Measurements from ENCODE around the gene KCNJ14.

KCNJ14 gene

DNA sequence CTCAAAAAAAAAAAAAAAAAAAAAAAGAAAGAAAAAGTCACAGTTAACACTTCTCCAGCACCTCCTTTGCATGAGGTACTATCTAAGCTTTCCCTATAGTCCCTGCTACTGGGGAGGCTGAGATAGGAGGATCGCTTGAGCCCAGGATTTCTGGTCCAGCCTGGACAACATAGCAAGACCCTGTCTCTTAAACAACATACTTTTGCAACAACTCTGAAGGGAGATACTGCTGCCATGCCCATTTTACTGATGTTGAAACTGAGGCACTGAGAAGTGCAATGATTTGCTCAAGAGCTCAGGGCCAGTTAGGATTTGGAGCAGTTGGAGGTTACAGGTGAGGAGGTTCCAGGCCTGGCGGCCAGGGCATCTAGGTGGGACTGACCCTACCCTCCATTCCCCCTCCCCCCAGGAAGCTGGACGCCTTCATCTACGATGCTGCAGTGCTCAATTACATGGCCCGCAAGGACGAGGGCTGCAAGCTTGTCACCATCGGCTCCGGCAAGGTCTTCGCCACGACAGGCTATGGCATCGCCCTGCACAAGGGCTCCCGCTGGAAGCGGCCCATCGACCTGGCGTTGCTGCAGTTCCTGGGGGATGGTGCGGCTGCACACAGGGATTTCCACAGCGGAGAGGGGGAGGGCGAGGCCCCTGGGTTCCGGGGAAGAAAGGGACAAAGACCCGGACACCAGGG lies 13.9 kb upstream of the KCNJ14 start:
- TF ChIP-seq POLR2A (IDR thresholded peaks at IDR 0.05; ENCODE audit: low read length) (no peak), GATA1 (IDR thresholded peaks at IDR 0.05; ENCODE audit: low read depth, low read length) (no peak)
- no peak for DNase-seq

DNA sequence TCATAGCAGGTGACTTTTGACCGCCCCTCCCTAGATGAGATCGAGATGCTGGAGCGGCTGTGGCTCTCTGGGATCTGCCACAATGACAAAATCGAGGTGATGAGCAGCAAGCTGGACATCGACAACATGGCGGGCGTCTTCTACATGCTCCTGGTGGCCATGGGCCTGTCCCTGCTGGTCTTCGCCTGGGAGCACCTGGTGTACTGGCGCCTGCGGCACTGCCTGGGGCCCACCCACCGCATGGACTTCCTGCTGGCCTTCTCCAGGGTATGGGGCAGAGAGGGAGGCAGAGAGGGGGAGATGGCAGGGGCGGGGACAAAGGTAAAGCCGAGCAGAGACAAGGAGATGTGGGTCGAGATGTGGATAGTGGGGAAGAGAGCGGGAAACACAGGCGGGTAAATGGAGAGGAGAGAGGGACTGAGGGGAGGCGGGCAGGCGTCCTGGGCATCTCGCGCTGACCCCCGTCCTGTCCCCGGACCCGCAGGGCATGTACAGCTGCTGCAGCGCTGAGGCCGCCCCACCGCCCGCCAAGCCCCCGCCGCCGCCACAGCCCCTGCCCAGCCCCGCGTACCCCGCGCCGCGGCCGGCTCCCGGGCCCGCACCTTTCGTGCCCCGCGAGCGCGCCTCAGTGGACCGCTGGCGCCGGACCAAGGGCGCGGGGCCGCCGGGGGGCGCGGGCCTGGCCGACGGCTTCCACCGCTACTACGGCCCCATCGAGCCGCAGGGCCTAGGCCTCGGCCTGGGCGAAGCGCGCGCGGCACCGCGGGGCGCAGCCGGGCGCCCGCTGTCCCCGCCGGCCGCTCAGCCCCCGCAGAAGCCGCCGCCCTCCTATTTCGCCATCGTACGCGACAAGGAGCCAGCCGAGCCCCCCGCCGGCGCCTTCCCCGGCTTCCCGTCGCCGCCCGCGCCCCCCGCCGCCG lies 13.0 kb upstream of the KCNJ14 start:
- TF ChIP-seq POLR2A (IDR thresholded peaks at IDR 0.05; ENCODE audit: low read length): no peak
- no peak for TF ChIP-seq GATA1 (IDR thresholded peaks at IDR 0.05; ENCODE audit: low read depth, low read length)
- DNase-seq: no peak

DNA sequence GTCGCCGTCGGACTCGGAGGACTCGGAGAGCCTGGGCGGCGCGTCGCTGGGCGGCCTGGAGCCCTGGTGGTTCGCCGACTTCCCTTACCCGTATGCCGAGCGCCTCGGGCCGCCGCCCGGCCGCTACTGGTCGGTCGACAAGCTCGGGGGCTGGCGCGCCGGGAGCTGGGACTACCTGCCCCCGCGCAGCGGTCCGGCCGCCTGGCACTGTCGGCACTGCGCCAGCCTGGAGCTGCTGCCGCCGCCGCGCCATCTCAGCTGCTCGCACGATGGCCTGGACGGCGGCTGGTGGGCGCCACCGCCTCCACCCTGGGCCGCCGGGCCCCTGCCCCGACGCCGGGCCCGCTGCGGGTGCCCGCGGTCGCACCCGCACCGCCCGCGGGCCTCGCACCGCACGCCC lies 12.1 kb upstream of the KCNJ14 start:
- DNase-seq: no peak
- TF ChIP-seq POLR2A (IDR thresholded peaks at IDR 0.05; ENCODE audit: low read length): no peak
- TF ChIP-seq GATA1 (IDR thresholded peaks at IDR 0.05; ENCODE audit: low read depth, low read length): no peak

DNA sequence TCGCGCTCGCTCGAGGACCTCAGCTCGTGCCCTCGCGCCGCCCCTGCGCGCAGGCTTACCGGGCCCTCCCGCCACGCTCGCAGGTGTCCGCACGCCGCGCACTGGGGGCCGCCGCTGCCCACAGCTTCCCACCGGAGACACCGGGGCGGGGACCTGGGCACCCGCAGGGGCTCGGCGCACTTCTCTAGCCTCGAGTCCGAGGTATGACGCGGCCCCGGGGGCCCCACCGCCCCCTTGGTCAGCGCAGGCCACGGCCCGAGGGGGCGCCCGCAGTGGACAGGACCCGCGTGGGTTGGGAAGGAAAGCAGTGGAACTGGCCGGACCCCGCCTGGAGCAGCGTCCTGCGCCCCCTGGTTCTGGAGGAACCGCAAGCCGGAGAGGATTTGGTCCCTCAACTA lies 11.6 kb upstream of the KCNJ14 start:
- TF ChIP-seq GATA1 (IDR thresholded peaks at IDR 0.05; ENCODE audit: low read depth, low read length) (no peak), POLR2A (IDR thresholded peaks at IDR 0.05; ENCODE audit: low read length) (no peak)
- no peak for DNase-seq

DNA sequence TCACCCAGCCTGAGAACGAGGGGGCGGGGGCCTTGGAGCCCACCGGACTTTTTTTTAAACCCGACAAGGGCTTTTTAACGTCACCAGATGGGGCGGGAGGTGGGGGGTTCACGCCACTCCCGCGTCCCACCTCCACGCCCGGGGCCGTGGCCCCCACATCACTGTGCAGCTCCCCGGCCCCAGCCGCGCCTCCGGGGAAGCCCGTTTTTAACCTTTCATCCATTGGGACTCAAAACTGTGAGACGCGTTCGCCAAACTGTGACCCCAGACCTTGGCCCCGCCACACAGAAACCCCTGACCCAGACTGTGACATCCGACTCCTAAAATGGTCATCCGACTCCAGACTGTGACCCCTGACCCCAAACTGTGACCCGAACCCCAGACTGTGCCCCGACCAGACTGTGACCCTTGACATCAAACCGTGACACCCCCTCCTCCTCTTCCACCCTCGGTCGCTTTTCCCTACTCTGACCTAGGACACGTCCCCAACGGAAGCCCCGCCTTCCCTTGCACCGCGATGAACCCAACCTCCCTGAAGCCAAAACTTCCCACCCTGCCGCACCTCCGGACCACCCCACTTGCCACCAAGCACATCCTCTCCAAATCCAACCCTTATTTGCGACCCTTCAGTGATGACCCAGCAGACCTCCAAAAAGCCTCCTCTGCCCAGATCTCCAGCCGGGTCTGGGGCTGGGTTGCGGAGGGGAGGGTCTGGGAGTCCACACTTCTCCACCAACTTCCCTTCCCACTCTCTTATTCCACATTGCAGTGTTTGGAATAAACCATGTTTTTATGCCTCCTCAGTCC lies 11.0 kb upstream of the KCNJ14 start:
- no peak for DNase-seq
- TF ChIP-seq POLR2A (IDR thresholded peaks at IDR 0.05; ENCODE audit: low read length) (no peak), GATA1 (IDR thresholded peaks at IDR 0.05; ENCODE audit: low read depth, low read length) (no peak)

DNA sequence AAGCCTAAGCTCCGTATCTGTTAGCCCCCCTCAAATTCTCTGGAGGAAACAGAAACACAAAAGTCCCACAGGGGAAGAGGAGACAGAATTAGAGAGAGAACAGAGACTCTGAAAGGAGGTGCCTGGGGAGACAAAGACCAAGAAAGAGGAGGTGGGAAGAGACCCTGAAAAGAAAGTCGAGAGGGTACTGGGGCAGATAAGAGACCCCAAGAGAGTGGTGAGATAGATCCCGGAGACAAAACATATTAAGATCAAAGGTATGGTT lies 10.5 kb upstream of the KCNJ14 start:
- TF ChIP-seq GATA1 (IDR thresholded peaks at IDR 0.05; ENCODE audit: low read depth, low read length): no peak
- no peak for TF ChIP-seq POLR2A (IDR thresholded peaks at IDR 0.05; ENCODE audit: low read length)
- DNase-seq: no peak

DNA sequence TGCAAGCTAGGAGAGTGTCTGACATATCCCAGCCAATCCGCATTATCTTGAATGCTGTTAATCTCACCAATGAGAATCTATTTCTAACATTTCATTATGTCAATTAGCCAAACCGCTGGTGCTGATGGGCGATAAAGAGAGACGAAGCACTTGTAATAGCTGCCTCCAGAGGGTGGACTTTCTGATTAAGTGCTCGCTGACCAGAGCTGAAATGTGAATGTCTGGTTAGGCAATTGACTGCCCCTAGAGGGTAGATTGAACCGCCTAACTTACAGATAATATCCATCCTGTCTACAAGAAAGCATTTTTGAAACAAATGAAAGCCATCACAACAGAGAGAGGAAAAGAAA lies 10.1 kb upstream of the KCNJ14 start:
- TF ChIP-seq GATA1 (IDR thresholded peaks at IDR 0.05; ENCODE audit: low read depth, low read length) (no peak), POLR2A (IDR thresholded peaks at IDR 0.05; ENCODE audit: low read length) (peak; percentile 61)
- DNase-seq: peak; percentile 88 to 95

DNA sequence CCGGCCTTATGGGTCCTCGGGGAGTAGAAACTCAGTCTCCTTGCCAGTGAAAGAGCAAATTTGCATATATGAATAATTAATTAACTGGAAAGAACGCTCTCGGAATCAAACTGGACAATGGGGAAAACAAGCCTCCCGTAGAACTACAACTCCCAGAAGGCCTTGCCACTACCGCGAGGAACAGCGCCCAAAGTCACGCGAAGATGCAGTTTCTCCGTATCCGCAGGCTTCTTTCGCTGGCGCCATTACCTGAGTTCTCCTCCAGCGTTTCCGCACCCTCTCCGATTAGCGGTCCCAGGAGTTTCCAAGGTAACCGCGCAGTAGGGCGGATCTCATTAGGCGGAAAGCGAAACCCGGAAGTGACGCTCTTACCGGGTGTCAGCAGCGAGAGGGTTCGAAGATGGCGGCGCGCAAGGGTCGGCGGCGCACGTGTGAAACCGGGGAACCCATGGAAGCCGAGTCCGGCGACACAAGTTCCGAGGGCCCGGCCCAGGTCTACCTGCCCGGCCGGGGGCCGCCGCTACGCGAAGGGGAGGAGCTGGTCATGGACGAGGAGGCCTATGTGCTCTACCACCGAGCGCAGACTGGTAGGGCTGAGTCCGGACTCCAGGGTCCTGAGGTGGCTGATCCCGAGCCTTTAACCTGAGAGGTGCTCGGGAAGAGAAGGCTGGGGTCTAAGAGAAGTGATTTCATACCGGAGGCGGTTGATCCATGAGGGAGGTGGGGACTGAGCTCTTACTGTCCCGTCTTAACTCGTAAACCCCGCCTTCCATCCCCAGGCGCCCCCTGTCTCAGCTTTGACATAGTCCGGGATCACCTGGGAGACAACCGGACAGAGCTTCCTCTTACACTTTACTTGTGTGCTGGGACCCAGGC lies 9.5 kb upstream of the KCNJ14 start, which contains the start of gene GRWD1:
Gene GRWD1 (plus strand): TSS at position 378 of the 876 bp plus-strand sequence. CDS start 23 bp downstream, at position 401.
- peak; percentile 95 for DNase-seq
- no peak for TF ChIP-seq GATA1 (IDR thresholded peaks at IDR 0.05; ENCODE audit: low read depth, low read length)
- peak; percentile 61 for TF ChIP-seq POLR2A (IDR thresholded peaks at IDR 0.05; ENCODE audit: low read length)

DNA sequence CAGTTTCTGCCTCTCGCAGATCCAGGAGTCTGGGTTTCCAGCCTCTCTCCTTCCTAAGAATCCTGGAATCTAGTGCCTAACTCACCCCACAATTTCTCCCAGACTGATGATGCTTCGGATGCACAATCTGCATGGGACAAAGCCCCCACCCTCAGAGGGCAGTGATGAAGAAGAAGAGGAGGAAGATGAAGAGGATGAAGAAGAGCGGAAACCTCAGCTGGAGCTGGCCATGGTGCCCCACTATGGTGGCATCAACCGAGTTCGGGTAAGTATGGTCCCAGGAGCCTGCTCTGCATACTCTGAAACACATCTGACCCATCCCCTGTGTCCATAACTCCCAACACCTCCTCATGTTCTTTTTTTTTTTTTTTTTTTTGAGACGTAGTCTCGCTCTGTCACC lies 8.8 kb upstream of the KCNJ14 start:
- TF ChIP-seq POLR2A (IDR thresholded peaks at IDR 0.05; ENCODE audit: low read length) (no peak), GATA1 (IDR thresholded peaks at IDR 0.05; ENCODE audit: low read depth, low read length) (no peak)
- DNase-seq: no peak

DNA sequence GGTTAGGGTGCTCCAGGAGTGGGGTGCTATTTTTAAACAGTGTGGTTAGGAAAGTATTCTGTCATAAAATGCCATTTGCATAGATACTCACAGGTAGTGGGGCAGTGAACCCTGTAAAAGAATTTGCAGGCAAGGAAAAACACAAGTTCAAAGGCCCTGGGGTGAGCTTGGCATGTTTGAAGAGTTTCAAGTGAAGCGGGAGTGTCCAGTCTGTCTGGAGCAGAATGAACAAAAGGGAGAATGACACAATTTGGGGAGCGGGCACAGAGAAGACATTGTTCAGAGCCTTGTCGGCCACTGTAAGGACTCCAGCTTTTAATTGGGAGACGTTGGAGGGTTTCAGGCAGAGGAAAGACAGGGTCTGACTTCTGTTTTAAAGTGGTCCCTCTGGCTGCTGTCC lies 6.8 kb upstream of the KCNJ14 start:
- no peak for DNase-seq
- TF ChIP-seq POLR2A (IDR thresholded peaks at IDR 0.05; ENCODE audit: low read length) (no peak), GATA1 (IDR thresholded peaks at IDR 0.05; ENCODE audit: low read depth, low read length) (no peak)

DNA sequence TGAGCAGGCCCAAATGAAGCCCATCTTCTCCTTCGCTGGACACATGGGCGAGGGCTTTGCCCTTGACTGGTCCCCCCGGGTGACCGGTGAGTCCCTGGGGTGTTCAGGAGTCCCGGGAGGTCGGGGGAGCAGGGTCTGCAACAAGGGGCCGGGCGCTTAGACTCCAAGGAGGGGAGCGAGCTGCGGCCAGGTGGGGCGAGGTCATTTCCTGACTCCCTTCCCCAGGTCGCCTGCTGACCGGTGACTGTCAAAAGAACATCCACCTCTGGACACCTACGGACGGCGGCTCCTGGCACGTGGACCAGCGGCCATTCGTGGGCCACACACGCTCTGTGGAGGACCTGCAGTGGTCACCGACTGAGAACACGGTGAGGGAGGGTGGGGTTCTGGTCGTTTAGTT lies 4.9 kb upstream of the KCNJ14 start:
- no peak for DNase-seq
- TF ChIP-seq GATA1 (IDR thresholded peaks at IDR 0.05; ENCODE audit: low read depth, low read length) (no peak), POLR2A (IDR thresholded peaks at IDR 0.05; ENCODE audit: low read length) (no peak)

DNA sequence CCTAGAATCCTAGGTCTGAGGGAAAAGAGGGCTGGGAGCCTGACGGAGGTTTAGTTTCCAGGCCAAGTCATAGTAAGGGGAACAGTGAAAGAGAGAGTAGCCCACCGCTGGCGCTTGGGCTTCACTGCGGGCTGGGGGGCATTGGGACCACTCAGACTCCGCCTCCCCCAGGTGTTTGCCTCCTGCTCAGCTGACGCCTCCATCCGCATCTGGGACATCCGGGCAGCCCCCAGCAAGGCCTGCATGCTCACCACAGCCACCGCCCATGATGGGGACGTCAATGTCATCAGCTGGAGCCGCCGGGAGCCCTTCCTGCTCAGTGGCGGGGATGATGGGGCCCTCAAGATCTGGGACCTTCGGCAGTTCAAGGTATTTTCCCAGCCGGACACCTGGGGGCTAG lies 4.5 kb upstream of the KCNJ14 start:
- no peak for DNase-seq
- TF ChIP-seq GATA1 (IDR thresholded peaks at IDR 0.05; ENCODE audit: low read depth, low read length) (no peak), POLR2A (IDR thresholded peaks at IDR 0.05; ENCODE audit: low read length) (no peak)

DNA sequence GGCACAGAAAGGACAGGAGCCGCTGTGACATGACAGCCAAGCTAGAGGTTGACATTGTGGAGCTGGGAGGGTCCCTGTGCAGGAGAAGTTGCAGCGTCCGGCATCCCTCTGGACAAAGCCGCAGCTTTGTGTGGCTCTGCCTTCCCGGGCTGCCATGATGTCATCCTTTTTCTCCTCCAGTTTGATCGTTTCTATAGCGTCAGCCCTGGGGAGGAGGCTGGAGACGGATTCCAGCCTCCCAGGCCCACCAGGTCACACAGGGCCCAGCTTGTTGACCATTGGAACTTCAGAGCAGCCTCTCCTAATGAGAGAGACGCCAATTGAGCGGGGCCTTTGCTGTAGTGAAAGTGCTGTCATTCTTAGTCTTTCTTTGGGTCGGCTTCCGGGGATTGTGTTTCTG lies 3.8 kb upstream of the KCNJ14 start:
- no peak for DNase-seq
- TF ChIP-seq GATA1 (IDR thresholded peaks at IDR 0.05; ENCODE audit: low read depth, low read length): no peak
- no peak for TF ChIP-seq POLR2A (IDR thresholded peaks at IDR 0.05; ENCODE audit: low read length)
